ENCODE measurements around the gene RBP3.

- TF ChIP-seq CTCF (IDR thresholded peaks at IDR 0.05; ENCODE audit: insufficient read depth, low read length), result no peak
- TF ChIP-seq SPI1 (IDR thresholded peaks at IDR 0.05; ENCODE audit: borderline replicate concordance, low read depth), result no peak
- TF ChIP-seq POLR2AphosphoS5 (IDR thresholded peaks at IDR 0.05; ENCODE audit: low read depth), result no peak
- TF ChIP-seq REST (IDR thresholded peaks at IDR 0.05; ENCODE audit: insufficient replicate concordance, low read depth), result no peak
These were observed 41.5 kb downstream of the RBP3 start for GRCh38 chr10:47389619-47390018.
